Heart left ventricle (tissue), 16 donors: ENCODE measurements around the gene PACRG. TPM values are rescaled to one million over a fixed set of nuclear protein-coding genes. Genes with fewer than 3 reads are reported as not detected.

ENCODE experiments used
- ATAC-seq, 4 donors: fragments of 200-7000 bp; cut with Tn5 transposase; one replicate each; pipeline ENCODE4 v1.9.1; 2020 to 2022; ENCODE audit warnings: moderate library complexity in 4 of 4, mild to moderate bottlenecking in 3 of 4, moderate number of reproducible peaks in 1 of 4
- DNase-seq, 5 donors: peaks; one replicate each; pipeline ENCODE4 v3.0.0-alpha.2; 2020
- H3K27ac ChIP-seq, 12 donors: fragments of 200-600 bp; sonication (generic) in 4 of 12; one replicate each; pipeline versions ENCODE4 v1.5.0 to v1.8.0; 2016 to 2022; ENCODE audit warnings: mild to moderate bottlenecking in 2 of 12
- H3K27me3 ChIP-seq, 9 donors: fragments of 200-600 bp; sonication (generic) in 2 of 9; one replicate each; pipeline versions ENCODE4 v1.5.1 to v1.8.0; 2016 to 2022; ENCODE audit warnings: mild to moderate bottlenecking in 3 of 9
- H3K36me3 ChIP-seq, 9 donors: fragments of 200-600 bp; sonication (generic) in 2 of 9; one replicate each; pipeline versions ENCODE4 v1.5.0 to v1.8.0; 2018 to 2022; ENCODE audit warnings: mild to moderate bottlenecking in 2 of 9
- H3K4me1 ChIP-seq, 12 donors: fragments of 200-600 bp; sonication (generic) in 4 of 12; one replicate each; pipeline versions ENCODE4 v1.5.0 to v1.8.0; 2016 to 2022; ENCODE audit warnings: mild to moderate bottlenecking in 3 of 12
- H3K4me3 ChIP-seq, 12 donors: fragments of 200-600 bp; sonication (generic) in 4 of 12; one replicate each; pipeline versions ENCODE4 v1.5.0 to v1.8.0; 2017 to 2022; ENCODE audit warnings: mild to moderate bottlenecking in 9 of 12, moderate library complexity in 4 of 12
- H3K9me3 ChIP-seq, 12 donors: fragments of 200-600 bp; sonication (generic) in 4 of 12; one replicate each; pipeline versions ENCODE4 v1.5.0 to v1.8.0; 2016 to 2022; ENCODE audit warnings: mild to moderate bottlenecking in 1 of 12
- CTCF ChIP-seq, 12 donors: fragments of 200-600 bp; sonication (generic) in 4 of 12; IDR thresholded peaks; one replicate each; pipeline versions ENCODE4 v1.5.0 to v1.8.0; 2018 to 2022; ENCODE audit warnings: antibody characterized with exemption in 12 of 12, mild to moderate bottlenecking in 5 of 12
- POLR2A ChIP-seq, 2 donors: fragments of 450-650 bp; IDR thresholded peaks; one replicate each; pipeline ENCODE4 v1.6.1; 2017; ENCODE audit warnings: antibody characterized with exemption in 2 of 2, mild to moderate bottlenecking in 2 of 2, moderate library complexity in 2 of 2
- WGBS, 4 donors: extraction: QIAGEN DNeasy Blood & Tissue Kit in 2 of 4; methylation state at CpG; one replicate each; pipeline versions ENCODE4 v1.1.5 to v1.1.7; 2013 to 2018; 5-methylcytosine and 5-hydroxymethylcytosine counted together
- intact Hi-C, 10 donors: fragments of 100-400 bp; cut with DNase I; formaldehyde crosslinking; loops; one replicate each; pipeline versions ENCODE4 v1.11.1 to v1.14.2; 2022
- polyA plus RNA-seq, 2 donors: library from polyadenylated mRNA; stranded (reverse); fragments of 200-250 nt; gene quantifications; one replicate each; pipeline ENCODE4 v1.2.3, GENCODE V29; 2013
- total RNA-seq, 9 donors: library from RNA; depleted of rRNA in 2 of 9; stranded (reverse); fragments of >200 nt in 2 of 9; fragmentation: NEBNext Ultra II Directional in 3 of 9; extraction: Animal tissue kit (Norgen Biotek cat#: 25700) in 3 of 9; gene quantifications; one replicate each; pipeline versions ENCODE4 v1.1.0 to v1.2.4, GENCODE V29; 2016 to 2023
- donor health status: ischemic (EF 13 %, LVEDD 7.1; RV severe dilation, severe dysfunction).
- donor health status: healthy with polysubstance abuse.
- donor health status: DM: no; HTN: yes; CAD: no.
- donor health status: DM: no; HTN: no; CAD: no.
- donor health status: ischemic (EF 25% LVEDD 6.9; RV normal size, moderate dysfunction).
- donor health status: ischemic (EF 25% LVEDD 5.7; RV mildly dilated, moderate dysfunction).
- donor health status: healthy.
- donor health status: DM: yes; HTN: yes; CAD: no.
- donor health status: ischemic (EF 35%, LVEDD 5.7; RV mildly dilated, moderate dysfunction).
- donor health status: nonischemic (EF 11% LVEDD 7.7; RV severe dilation, severe dysfunction).
- donor health status: DM: yes; HTN: yes; CAD: no.
- donor health status: PGD.
- donor health status: ischemic (EF 29% LVEDD 5.4; RV normal size, mild dysfunction).
- donor health status: nonischemic (EF 23%, LVEDD 6.1; RV moderate dilation, normal function).

The PACRG gene
- total and polyA plus RNA-seq, 11 donors: 2.0 to 83.3 (median 11.8) TPM

GRCh38 chr6:162943369-162943768, 215.6 kb downstream of the PACRG start:
- ATAC-seq (no peak), DNase-seq (no peak)
- Histone ChIP-seq H3K36me3 (no peaks in the 10 kb centered on the region), H3K9me3 (peaks cover 0 to 28% (median 6%) of the 10 kb centered on the region in 12 donors), H3K4me1 (peaks cover 0 to 4% (median 0%) of the 10 kb centered on the region in 12 donors), H3K27me3 (no peaks in the 10 kb centered on the region), H3K4me3 (no peak overlapping the region), H3K27ac (no peak overlapping the region)
- intact Hi-C loops: no loop called here
- 77 to 100% (median 77%) methylated on average over 3 to 5 of the region's 5 CpGs for WGBS, 4 donors
- TF ChIP-seq CTCF (IDR thresholded peaks at IDR 0.05): no peak
- no peak for TF ChIP-seq POLR2A (IDR thresholded peaks at IDR 0.05)

- Histone ChIP-seq H3K36me3 (no peaks in the 10 kb centered on the region), H3K4me1 (no peaks in the 10 kb centered on the region), H3K9me3 (peaks cover 0 to 7% (median 0%) of the 10 kb centered on the region in 12 donors), H3K27me3 (no peaks in the 10 kb centered on the region), H3K4me3 (no peak overlapping the region), H3K27ac (no peak overlapping the region)
- TF ChIP-seq CTCF (IDR thresholded peaks at IDR 0.05): no peak
- no peak for TF ChIP-seq POLR2A (IDR thresholded peaks at IDR 0.05)
- ATAC-seq (no peak), DNase-seq (no peak)
- intact Hi-C loops: no loop called here
- 76 to 84% (median 80%) methylated on average over 4 of the region's 4 CpGs for WGBS, 4 donors
Measured at GRCh38 chr6:162951164-162951743, 223.5 kb downstream of the PACRG start.

DNA sequence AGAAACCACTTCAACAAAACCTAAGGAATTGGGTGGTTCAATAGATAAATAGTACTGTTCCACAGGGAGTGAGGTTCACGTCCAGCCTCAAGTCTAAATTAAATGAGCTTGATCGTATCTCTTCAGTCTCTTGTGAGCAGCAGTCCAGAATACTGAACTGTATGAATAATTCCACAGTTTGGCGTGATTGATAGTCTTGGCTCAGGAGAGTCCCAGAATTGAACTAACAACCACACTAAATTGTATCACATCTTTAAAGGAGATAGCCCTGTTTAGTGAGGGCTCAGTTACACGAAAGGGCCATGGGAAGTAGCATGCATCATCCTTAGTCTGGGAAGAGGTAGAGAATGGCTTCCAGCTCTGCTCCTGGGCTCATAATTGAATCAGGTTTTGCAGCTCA, 224.6 kb downstream of the PACRG start:
- Histone ChIP-seq H3K9me3 (no peaks in the 10 kb centered on the region), H3K4me1 (no peaks in the 10 kb centered on the region), H3K27ac (no peak overlapping the region), H3K36me3 (no peaks in the 10 kb centered on the region), H3K4me3 (no peak overlapping the region), H3K27me3 (no peaks in the 10 kb centered on the region)
- TF ChIP-seq CTCF (IDR thresholded peaks at IDR 0.05) (no peak), POLR2A (IDR thresholded peaks at IDR 0.05) (no peak)
- no peak for ATAC-seq
- intact Hi-C loops: no loop called here
- 80 to 87% (median 82%) methylated on average over 4 of the region's 4 CpGs for WGBS, 4 donors
- no peak for DNase-seq

GRCh38 chr6:162957062-162957461, 229.3 kb downstream of the PACRG start:
- no peaks in the 10 kb centered on the region for H3K36me3 ChIP-seq
- no peaks in the 10 kb centered on the region for H3K9me3 ChIP-seq
- no peak for TF ChIP-seq POLR2A (IDR thresholded peaks at IDR 0.05)
- no peak for TF ChIP-seq CTCF (IDR thresholded peaks at IDR 0.05)
- H3K27me3 ChIP-seq: no peaks in the 10 kb centered on the region
- DNase-seq (no peak), ATAC-seq (peak in 2 of 4 donors; percentile 54 to 58)
- no peak overlapping the region for H3K27ac ChIP-seq
- no peak overlapping the region for H3K4me3 ChIP-seq
- peaks cover 0 to 2% (median 0%) of the 10 kb centered on the region in 12 donors for H3K4me1 ChIP-seq
- intact Hi-C loops: no loop called here
- WGBS, 4 donors: 48 to 69% (median 63%) methylated on average over 3 of the region's 3 CpGs
